Glutamatergic neuron (in vitro differentiated cells): Measurements from ENCODE around the gene TP53I11. TPM values are rescaled to one million over a fixed set of nuclear protein-coding genes. Genes with fewer than 3 reads are reported as not detected.

Source experiments
- DNase-seq: peaks from one replicate; pipeline ENCODE4 v3.0.0; 2022
- H3K27ac Mint-ChIP-seq: one replicate; pipeline ENCODE4 v1.8.0; 2020; ENCODE audit warnings: mild to moderate bottlenecking, mixed read lengths, inconsistent platforms; ENCODE audit not compliant: unreplicated experiment
- H3K27me3 Mint-ChIP-seq: one replicate; pipeline ENCODE4 v1.8.0; 2020; ENCODE audit warnings: mild to moderate bottlenecking, moderate library complexity, mixed read lengths, inconsistent platforms; ENCODE audit not compliant: unreplicated experiment
- H3K36me3 Mint-ChIP-seq: one replicate; pipeline ENCODE4 v1.8.0; 2020; ENCODE audit warnings: mild to moderate bottlenecking, mixed read lengths, inconsistent platforms; ENCODE audit not compliant: unreplicated experiment
- H3K4me1 Mint-ChIP-seq: one replicate; pipeline ENCODE4 v1.8.0; 2020; ENCODE audit warnings: mild to moderate bottlenecking, low read depth, mixed read lengths, inconsistent platforms; ENCODE audit not compliant: unreplicated experiment
- H3K4me3 Mint-ChIP-seq: one replicate; pipeline ENCODE4 v1.8.0; 2020; ENCODE audit warnings: mild to moderate bottlenecking, mixed read lengths, inconsistent platforms; ENCODE audit not compliant: unreplicated experiment
- H3K9me3 Mint-ChIP-seq: one replicate; pipeline ENCODE4 v1.8.0; 2020; ENCODE audit warnings: mild to moderate bottlenecking, moderate library complexity, mixed read lengths, inconsistent platforms; ENCODE audit not compliant: unreplicated experiment
- CTCF ChIP-seq: fragments of 200-600 bp; sonication (generic); IDR thresholded peaks from one replicate; pipeline ENCODE4 v1.5.0; 2021; ENCODE audit not compliant: partially characterized antibody, unreplicated experiment
- total RNA-seq: library from RNA; stranded (reverse); fragmentation: NEBNext Ultra II Directional; extraction: Animal tissue kit (Norgen Biotek cat#: 25700); gene quantifications from one replicate; pipeline ENCODE4 v1.2.1, GENCODE V29; 2021; ENCODE audit not compliant: unreplicated experiment

The TP53I11 gene
- total RNA-seq, 1 donor from 2014 or later = 420 TPM

- H3K27me3 Mint-ChIP-seq = peaks cover 8% of the 10 kb centered on the region
- H3K36me3 Mint-ChIP-seq = no peaks in the 10 kb centered on the region
- H3K9me3 Mint-ChIP-seq = peaks cover 4% of the 10 kb centered on the region
- TF ChIP-seq CTCF = no peak
- no peak overlapping the region for H3K4me3 Mint-ChIP-seq
- H3K4me1 Mint-ChIP-seq = peaks cover 32% of the 10 kb centered on the region
- no peak for DNase-seq
- no peak overlapping the region for H3K27ac Mint-ChIP-seq
Measured at GRCh38 chr11:44970293-44970692, 19.6 kb upstream of the TP53I11 start.

- Mint-ChIP-seq H3K36me3 (no peaks in the 10 kb centered on the region), H3K27ac (no peak overlapping the region), H3K27me3 (peaks cover 7% of the 10 kb centered on the region), H3K4me1 (peaks cover 32% of the 10 kb centered on the region), H3K9me3 (peaks cover 4% of the 10 kb centered on the region), H3K4me3 (no peak overlapping the region)
- no peak for TF ChIP-seq CTCF
- DNase-seq = no peak
Measured at GRCh38 chr11:44969651-44970252, 19.1 kb upstream of the TP53I11 start.

GRCh38 chr11:44968510-44968909 lies 17.8 kb upstream of the TP53I11 start:
- DNase-seq = no peak
- no peak for TF ChIP-seq CTCF
- H3K9me3 Mint-ChIP-seq = peaks cover 4% of the 10 kb centered on the region
- no peaks in the 10 kb centered on the region for H3K36me3 Mint-ChIP-seq
- peaks cover 34% of the 10 kb centered on the region for H3K4me1 Mint-ChIP-seq
- H3K27me3 Mint-ChIP-seq = peaks cover 3% of the 10 kb centered on the region
- H3K27ac Mint-ChIP-seq = no peak overlapping the region
- H3K4me3 Mint-ChIP-seq = no peak overlapping the region

GRCh38 chr11:44967930-44968496 lies 17.3 kb upstream of the TP53I11 start:
- Mint-ChIP-seq H3K27ac (no peak overlapping the region), H3K27me3 (peaks cover 3% of the 10 kb centered on the region), H3K4me3 (no peak overlapping the region), H3K36me3 (no peaks in the 10 kb centered on the region), H3K4me1 (peaks cover 29% of the 10 kb centered on the region), H3K9me3 (peaks cover 4% of the 10 kb centered on the region)
- no peak for DNase-seq
- TF ChIP-seq CTCF = no peak

- Mint-ChIP-seq H3K36me3 (no peaks in the 10 kb centered on the region), H3K4me3 (no peak overlapping the region), H3K9me3 (no peaks in the 10 kb centered on the region), H3K4me1 (peaks cover 34% of the 10 kb centered on the region), H3K27ac (no peak overlapping the region), H3K27me3 (peaks cover 3% of the 10 kb centered on the region)
- no peak for TF ChIP-seq CTCF
- no peak for DNase-seq
Measured at GRCh38 chr11:44966694-44967093, 16.0 kb upstream of the TP53I11 start.
